B cell (primary cell): ENCODE data around the gene CATSPERE.

Experiments used
- CTCF ChIP-seq: fragments of 200-600 bp; IDR thresholded peaks from one replicate; pipeline ENCODE4 v1.8.0; 2022; ENCODE audit warnings: antibody characterized with exemption, mild to moderate bottlenecking
- EZH2 ChIP-seq: IDR thresholded peaks from 2 replicates; pipeline ENCODE4 v1.6.1; 2012; ENCODE audit warnings: borderline replicate concordance, low read depth, mild to moderate bottlenecking, moderate library complexity, low read length; ENCODE audit not compliant: insufficient read depth, poor library complexity, severe bottlenecking

GRCh38 chr1:244450597-244451538 lies 10.2 kb upstream of the CATSPERE start:
- TF ChIP-seq CTCF: no peak
- no peak for TF ChIP-seq EZH2
